SU-DHL-6 (cell line): ENCODE measurements around the gene SKI.

Experiments used
- H2AFZ ChIP-seq: fragments of 200-600 bp; sonication (generic); 2 replicates; pipeline ENCODE4 v1.6.1; 2014; ENCODE audit warnings: low read depth, mild to moderate bottlenecking, moderate library complexity, mixed read lengths, antibody characterized with exemption, low read length; ENCODE audit not compliant: severe bottlenecking
- H3F3A ChIP-seq: fragments of 200-600 bp; shearing (Covaris generic); 2 replicates; pipeline ENCODE4 v1.6.0; 2016; ENCODE audit warnings: antibody characterized with exemption, mild to moderate bottlenecking; ENCODE audit not compliant: insufficient read depth
- H3K27ac ChIP-seq: fragments of 200-600 bp; sonication (generic); 2 replicates; pipeline ENCODE4 v1.5.1; 2016; ENCODE audit warnings: low read depth, mild to moderate bottlenecking, low read length, moderate library complexity, mixed read lengths
- H3K27me3 ChIP-seq: fragments of 200-600 bp; sonication (generic), shearing (Covaris generic); 2 replicates; pipeline ENCODE4 v1.6.0; 2014; ENCODE audit warnings: mild to moderate bottlenecking, low read length
- H3K36me3 ChIP-seq: fragments of 200-600 bp; sonication (generic); 2 replicates; pipeline ENCODE4 v1.6.1; 2014; ENCODE audit warnings: mild to moderate bottlenecking, low read length, mixed read lengths
- H3K4me2 ChIP-seq: fragments of 300-600, 200-600 bp; shearing (Covaris generic), sonication (generic); 2 replicates; pipeline ENCODE4 v1.6.0; 2014; ENCODE audit warnings: low read length, low read depth, mild to moderate bottlenecking; ENCODE audit not compliant: poor library complexity, severe bottlenecking
- H3K4me3 ChIP-seq: fragments of 200-600 bp; sonication (generic); 2 replicates; pipeline ENCODE4 v1.5.1; 2014; ENCODE audit warnings: antibody characterized with exemption, low read length, mild to moderate bottlenecking, mixed read lengths; ENCODE audit not compliant: insufficient read depth, poor library complexity, severe bottlenecking
- H3K79me2 ChIP-seq: fragments of 200-600 bp; sonication (generic); 2 replicates; pipeline ENCODE4 v1.6.1; 2014; ENCODE audit warnings: mild to moderate bottlenecking, low read length, moderate library complexity; ENCODE audit not compliant: insufficient read depth
- H3K9ac ChIP-seq: fragments of 200-600 bp; sonication (generic); 2 replicates; pipeline ENCODE4 v1.7.0; 2014; ENCODE audit warnings: mild to moderate bottlenecking, low read length
- H3K9me2 ChIP-seq: fragments of 200-600 bp; sonication (generic); replicated peaks from 2 replicates; pipeline ENCODE4 v1.6.1; 2014; ENCODE audit warnings: low read length; ENCODE audit not compliant: insufficient read depth
- H3K9me3 ChIP-seq: fragments of 200-600 bp; sonication (generic); 2 replicates; pipeline ENCODE4 v1.6.1; 2014; ENCODE audit warnings: low read length, mixed read lengths; ENCODE audit not compliant: insufficient read depth
- H4K20me1 ChIP-seq: fragments of 200-600 bp; sonication (generic); 2 replicates; pipeline ENCODE4 v1.6.1; 2014; ENCODE audit warnings: low read depth, mild to moderate bottlenecking, antibody characterized with exemption, low read length, moderate library complexity, mixed read lengths
- EZH2phosphoT487 ChIP-seq: fragments of 200-600 bp; sonication (generic), shearing (Covaris generic); conservative IDR thresholded peaks from 2 replicates; pipeline ENCODE4 v1.6.1; 2018; ENCODE audit warnings: mild to moderate bottlenecking, antibody characterized with exemption, low read length, moderate library complexity, mixed read lengths
- TF ChIP-seq, protein P1 (sequence below): fragments of 200-600 bp; sonication (generic); IDR thresholded peaks from one replicate; pipeline ENCODE4 v1.5.1; 2017; ENCODE audit warnings: antibody characterized with exemption, mild to moderate bottlenecking, low read length, moderate library complexity; ENCODE audit not compliant: insufficient read depth, poor library complexity, severe bottlenecking

The SKI gene

DNA sequence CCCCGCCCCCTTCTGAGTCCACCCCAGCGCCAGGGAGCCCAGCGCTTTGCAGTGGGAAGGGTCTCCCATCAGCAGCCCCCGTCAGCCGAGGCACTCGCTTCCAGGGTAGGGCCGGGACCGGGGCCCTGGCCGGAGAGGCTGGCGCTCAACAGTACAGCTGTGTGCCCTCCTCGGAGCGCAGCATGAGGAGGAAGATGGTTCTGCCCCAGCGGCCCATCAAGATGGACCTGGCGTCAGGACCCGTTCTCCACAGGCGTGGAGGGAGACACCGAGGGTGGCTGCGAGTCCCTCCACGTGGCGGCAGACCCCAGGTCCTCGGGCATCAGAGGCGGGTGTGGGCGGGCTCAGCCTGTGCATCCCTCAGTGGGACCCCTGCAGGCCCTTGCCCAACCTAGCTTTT lies 109.0 kb downstream of the SKI start:
- Histone ChIP-seq H3K4me2 (no peak overlapping the region), H3K79me2 (no peaks in the 10 kb centered on the region), H3F3A (no peaks in the 10 kb centered on the region), H3K36me3 (no peaks in the 10 kb centered on the region), H3K4me3 (no peak overlapping the region), H3K9ac (no peak overlapping the region), H3K27ac (no peak overlapping the region), H2AFZ (no peak overlapping the region), H4K20me1 (no peaks in the 10 kb centered on the region), H3K27me3 (no peaks in the 10 kb centered on the region), H3K9me2 (no peaks in the 10 kb centered on the region), H3K9me3 (no peaks in the 10 kb centered on the region)
- no peak for TF ChIP-seq EZH2phosphoT487
- TF ChIP-seq, protein P1, sequence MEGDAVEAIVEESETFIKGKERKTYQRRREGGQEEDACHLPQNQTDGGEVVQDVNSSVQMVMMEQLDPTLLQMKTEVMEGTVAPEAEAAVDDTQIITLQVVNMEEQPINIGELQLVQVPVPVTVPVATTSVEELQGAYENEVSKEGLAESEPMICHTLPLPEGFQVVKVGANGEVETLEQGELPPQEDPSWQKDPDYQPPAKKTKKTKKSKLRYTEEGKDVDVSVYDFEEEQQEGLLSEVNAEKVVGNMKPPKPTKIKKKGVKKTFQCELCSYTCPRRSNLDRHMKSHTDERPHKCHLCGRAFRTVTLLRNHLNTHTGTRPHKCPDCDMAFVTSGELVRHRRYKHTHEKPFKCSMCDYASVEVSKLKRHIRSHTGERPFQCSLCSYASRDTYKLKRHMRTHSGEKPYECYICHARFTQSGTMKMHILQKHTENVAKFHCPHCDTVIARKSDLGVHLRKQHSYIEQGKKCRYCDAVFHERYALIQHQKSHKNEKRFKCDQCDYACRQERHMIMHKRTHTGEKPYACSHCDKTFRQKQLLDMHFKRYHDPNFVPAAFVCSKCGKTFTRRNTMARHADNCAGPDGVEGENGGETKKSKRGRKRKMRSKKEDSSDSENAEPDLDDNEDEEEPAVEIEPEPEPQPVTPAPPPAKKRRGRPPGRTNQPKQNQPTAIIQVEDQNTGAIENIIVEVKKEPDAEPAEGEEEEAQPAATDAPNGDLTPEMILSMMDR = no peak

DNA sequence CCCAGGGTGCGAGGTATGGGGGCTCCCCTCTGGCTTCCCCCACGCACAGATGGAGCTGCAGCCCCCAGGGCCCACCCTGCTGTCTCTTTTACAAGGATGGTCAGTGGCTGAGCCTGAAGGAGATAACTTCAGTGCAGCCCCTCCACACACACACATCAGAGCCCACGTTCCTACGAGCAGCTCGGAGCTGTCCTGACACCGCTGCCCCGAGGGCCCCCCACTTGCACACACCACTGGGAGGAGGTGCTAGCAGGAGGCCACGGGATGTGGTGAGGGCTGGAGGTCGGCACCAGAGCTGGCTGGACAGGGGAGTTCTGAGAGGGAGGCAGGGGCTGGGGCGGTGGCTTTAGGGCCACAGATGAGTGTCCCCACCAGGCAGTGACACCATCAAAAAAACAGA lies 109.4 kb downstream of the SKI start:
- Histone ChIP-seq H3K79me2 (no peaks in the 10 kb centered on the region), H2AFZ (no peak overlapping the region), H3K4me2 (no peak overlapping the region), H3K36me3 (no peaks in the 10 kb centered on the region), H3F3A (no peaks in the 10 kb centered on the region), H3K9ac (no peak overlapping the region), H3K27me3 (no peaks in the 10 kb centered on the region), H3K9me3 (no peaks in the 10 kb centered on the region), H3K4me3 (no peak overlapping the region), H4K20me1 (no peaks in the 10 kb centered on the region), H3K9me2 (no peaks in the 10 kb centered on the region), H3K27ac (no peak overlapping the region)
- TF ChIP-seq, protein P1 = no peak
- TF ChIP-seq EZH2phosphoT487 = no peak

- Histone ChIP-seq H3K27me3 (no peaks in the 10 kb centered on the region), H3F3A (no peaks in the 10 kb centered on the region), H3K4me3 (no peak overlapping the region), H4K20me1 (no peaks in the 10 kb centered on the region), H3K27ac (no peak overlapping the region), H2AFZ (no peak overlapping the region), H3K9me3 (no peaks in the 10 kb centered on the region), H3K9ac (no peak overlapping the region), H3K4me2 (no peak overlapping the region), H3K9me2 (no peaks in the 10 kb centered on the region), H3K36me3 (no peaks in the 10 kb centered on the region), H3K79me2 (no peaks in the 10 kb centered on the region)
- TF ChIP-seq, protein P1 = no peak
- no peak for TF ChIP-seq EZH2phosphoT487
Observed at GRCh38 chr1:2339206-2340085, 111.3 kb downstream of the SKI start.
